Caki2 (cell line): Measurements from ENCODE around the gene LUC7L. TPM values are rescaled to one million over a fixed set of nuclear protein-coding genes. Genes with fewer than 3 reads are reported as not detected.
"Not testable (repeated sequence)": the region's sequence is repeated elsewhere in the genome, so short reads cannot be mapped to it uniquely, and the experiment has no call there.

Source experiments
- DNase-seq: peaks from one replicate; pipeline ENCODE4 v3.0.0-alpha.2; 2015; ENCODE audit warnings: low read depth
- in situ Hi-C: cut with HindIII; loops from 2 replicates; pipeline ENCODE4 v1.10.0; 2016; ENCODE audit warnings: low sequenced_read_pairs, low pct_unique_long_range_greater_than_20kb, mixed read lengths
- total RNA-seq: library from RNA; depleted of rRNA; stranded (reverse); fragments of >200 nt; shearing (Covaris generic); gene quantifications from 2 replicates; pipeline ENCODE4 v1.2.3, GENCODE V29; 2014; ENCODE audit warnings: low replicate concordance

Gene LUC7L
- total RNA-seq, 1 experiment from 2014 or later = 32.7 TPM

DNA sequence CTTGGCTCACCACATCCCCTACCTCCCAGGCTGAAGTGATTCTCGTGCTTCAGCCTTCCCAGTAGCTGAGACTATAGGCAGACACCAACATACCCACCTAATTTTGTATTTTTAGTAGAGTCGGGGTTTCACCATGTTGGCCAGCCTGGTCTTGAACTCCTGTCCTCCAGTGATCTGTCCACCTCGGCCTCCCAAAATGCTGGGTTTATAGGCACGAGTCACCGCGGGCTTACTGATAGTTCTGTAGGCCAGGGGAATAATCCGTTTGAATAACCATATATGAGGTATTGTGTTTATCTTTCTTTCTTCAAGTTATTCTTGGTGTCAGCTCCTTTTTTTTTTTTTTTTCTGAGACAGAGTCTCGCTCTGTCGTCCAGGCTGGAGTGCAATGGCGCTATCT, 13.0 kb upstream of the LUC7L start:
- in situ Hi-C loops = no loop called here
- DNase-seq = peak; percentile 68

- in situ Hi-C loops = no loop called here
These were observed 11.3 kb upstream of the LUC7L start for GRCh38 chr16:240559-240958.

GRCh38 chr16:239948-240277, 10.7 kb upstream of the LUC7L start:
- DNase-seq = no peak
- in situ Hi-C loops = no loop called here

More at GRCh38 chr16:240559-240958, 11.3 kb upstream of the LUC7L start:
- DNase-seq = no peak

GRCh38 chr16:234468-235305, 5.4 kb upstream of the LUC7L start, which contains the start of gene FAM234A:
Gene FAM234A, plus strand, starts transcription at chr16:234821. Its CDS starts 19,593 bp downstream, at chr16:254414.
- peak; percentile 98 for DNase-seq
- in situ Hi-C loops = no loop called here

- in situ Hi-C loops = no loop called here
- no peak for DNase-seq
These were observed 1.7 kb upstream of the LUC7L start for GRCh38 chr16:230949-231348.

DNA sequence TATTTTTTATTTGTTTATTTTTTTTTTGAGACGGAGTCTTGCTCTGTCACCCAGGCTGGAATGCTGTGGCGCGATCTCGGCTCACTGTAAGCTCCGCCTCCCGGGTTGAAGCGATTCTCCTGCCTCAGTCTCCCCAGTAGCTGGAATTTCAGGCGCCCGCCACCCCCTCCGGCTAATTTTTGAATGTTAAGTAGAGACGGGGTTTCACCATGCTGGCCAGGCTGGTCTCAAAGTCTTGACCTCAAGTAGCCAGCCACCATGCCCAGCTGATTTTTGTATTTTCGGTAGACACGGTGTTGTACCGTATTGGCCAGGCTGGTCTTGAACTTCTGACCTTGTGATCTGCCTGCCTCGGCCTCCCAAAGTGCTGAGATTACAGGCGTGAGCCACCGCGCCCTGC, 1.1 kb upstream of the LUC7L start:
- DNase-seq, in situ Hi-C loops: not testable (repeated sequence)

GRCh38 chr16:229731-230281, 557 bp upstream of the LUC7L start:
- DNase-seq = no peak
- in situ Hi-C loops = no loop called here

DNA sequence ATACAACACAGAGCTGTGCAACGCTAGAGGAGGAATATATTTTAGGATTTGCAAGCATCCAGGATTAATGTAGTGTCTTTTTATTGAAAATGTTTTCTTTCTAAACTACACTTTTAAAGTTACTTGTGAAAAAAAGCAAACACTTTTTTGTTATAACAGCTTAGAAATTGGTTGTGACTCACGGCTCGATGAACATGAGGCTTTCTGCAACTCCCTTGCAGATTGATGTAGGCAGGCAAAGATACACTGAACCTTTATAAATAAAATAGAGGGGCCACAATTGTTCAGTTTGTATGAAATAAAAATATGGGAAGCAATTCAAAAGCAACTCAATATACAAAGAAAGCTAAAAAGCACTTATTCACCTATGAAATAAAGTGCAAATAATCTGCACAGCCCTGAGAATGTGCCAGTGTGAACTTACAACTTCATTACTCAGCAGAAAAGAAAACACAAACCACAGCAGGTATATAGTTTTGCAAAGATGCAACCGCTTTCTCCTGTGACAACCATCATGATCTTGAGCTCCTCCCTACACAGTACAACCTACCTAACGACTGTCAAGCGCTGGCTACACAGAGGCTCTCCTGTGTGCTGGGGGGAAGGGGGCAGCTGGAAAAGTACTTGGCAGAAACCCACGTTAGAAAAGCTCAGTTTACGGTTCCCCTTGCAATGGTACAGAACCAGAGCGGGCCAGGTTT, 948 bp downstream of the LUC7L start:
- no peak for DNase-seq
- in situ Hi-C loops = no loop called here

DNA sequence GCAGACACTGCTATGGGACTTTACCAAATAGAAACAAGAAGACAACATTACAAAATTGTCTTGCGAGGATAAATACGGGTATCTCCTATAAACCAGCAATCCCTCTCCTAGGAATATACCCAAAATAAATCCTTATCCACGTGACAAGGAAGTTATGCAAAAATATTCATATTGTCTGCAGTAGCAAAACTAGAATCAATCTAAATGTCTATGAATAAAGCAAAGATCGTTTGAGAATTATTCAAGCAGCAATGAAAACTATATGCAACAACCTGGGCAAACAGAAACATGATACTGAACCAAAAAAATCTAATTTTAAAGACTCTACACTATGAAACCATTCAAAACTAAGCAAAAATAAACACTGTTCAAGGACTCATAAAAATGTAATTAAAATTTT, 9.2 kb downstream of the LUC7L start:
- in situ Hi-C loops = no loop called here
- no peak for DNase-seq

GRCh38 chr16:212999-213398, 16.2 kb downstream of the LUC7L start:
- no peak for DNase-seq
- in situ Hi-C loops = no loop called here

- in situ Hi-C loops = not testable (repeated sequence)
These were observed 17.5 kb downstream of the LUC7L start for GRCh38 chr16:211631-212180.

GRCh38 chr16:209359-209758, 19.9 kb downstream of the LUC7L start:
- DNase-seq, in situ Hi-C loops: not testable (repeated sequence)

More at GRCh38 chr16:211631-212180, 17.5 kb downstream of the LUC7L start:
- DNase-seq = not testable (repeated sequence)

GRCh38 chr16:204046-204445, 25.2 kb downstream of the LUC7L start:
- in situ Hi-C loops, DNase-seq: not testable (repeated sequence)

DNA sequence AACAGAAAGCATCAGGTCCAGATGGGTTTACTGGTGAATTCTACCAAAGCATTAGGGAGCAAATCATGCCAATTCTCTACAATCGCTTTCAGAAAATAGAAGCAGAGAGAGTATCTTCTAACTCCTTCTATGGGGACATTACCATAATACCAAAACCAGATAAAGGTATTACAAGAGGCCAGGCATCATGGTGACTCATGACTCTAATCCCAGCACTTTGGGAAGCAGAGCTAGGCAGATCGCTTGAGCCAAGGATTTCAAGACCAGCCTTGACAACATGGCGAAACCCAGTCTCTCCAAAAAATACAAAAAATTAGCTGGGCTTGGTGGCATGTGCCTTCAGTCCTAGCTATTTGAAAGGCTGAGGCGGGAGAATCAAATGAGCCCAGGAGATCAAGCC, 26.0 kb downstream of the LUC7L start:
- in situ Hi-C loops = no loop called here

GRCh38 chr16:200388-200787, 28.9 kb downstream of the LUC7L start:
- peak; percentile 66 for DNase-seq
- in situ Hi-C loops = no loop called here

More for the DNA sequence above, 26.0 kb downstream of the LUC7L start:
- DNase-seq = no peak

- in situ Hi-C loops = no loop called here
- no peak for DNase-seq
These were observed 34.7 kb downstream of the LUC7L start for GRCh38 chr16:194516-194915.

DNA sequence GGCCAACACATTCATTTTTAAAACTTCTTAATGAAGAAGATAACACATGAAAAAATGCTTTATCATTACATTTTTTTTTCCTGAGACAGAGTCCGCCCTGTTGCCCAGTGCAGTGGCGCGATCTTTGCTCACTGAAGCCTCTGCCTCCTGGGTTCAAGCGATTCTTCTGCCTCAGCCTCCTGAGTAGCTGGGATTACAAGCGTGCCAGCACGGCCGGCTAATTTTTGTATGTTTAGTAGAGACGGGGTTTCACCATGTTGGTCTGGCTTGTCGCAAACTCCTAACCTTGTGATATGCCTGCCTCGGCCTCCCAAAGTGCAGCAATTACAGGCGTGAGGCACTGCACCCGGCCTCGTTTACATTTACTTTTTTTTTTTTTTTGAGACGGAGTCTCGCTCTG, 35.8 kb downstream of the LUC7L start:
- in situ Hi-C loops = no loop called here
- no peak for DNase-seq

- DNase-seq = no peak
- in situ Hi-C loops = no loop called here
These were observed 36.6 kb downstream of the LUC7L start for GRCh38 chr16:192686-193085.

GRCh38 chr16:191831-192230, 37.4 kb downstream of the LUC7L start:
- no peak for DNase-seq
- in situ Hi-C loops = no loop called here
